ENCODE measurements around the gene ZPBP. TPM values are rescaled to one million over a fixed set of nuclear protein-coding genes. Genes with fewer than 3 reads are reported as not detected.

ZPBP gene
- total RNA-seq, 1 experiment from 2014 or later = not detected

GRCh38 chr7:50073093-50073492 lies 20.0 kb downstream of the ZPBP start:
- ChIA-PET CTCF (no interaction called here), POLR2A (ENCODE audit: low non-redundant PET) (no interaction called here)
- Histone ChIP-seq H3K9me3 (ENCODE audit: low read depth, low read length, poor library complexity, severe bottlenecking) (no peaks in the 10 kb centered on the region), H3K4me1 (ENCODE audit: insufficient read depth, low read length, poor library complexity, severe bottlenecking) (no peaks in the 10 kb centered on the region), H3K36me3 (ENCODE audit: insufficient read depth, low read length, poor library complexity, severe bottlenecking) (no peaks in the 10 kb centered on the region), H3K27me3 (replicated peaks; ENCODE audit: insufficient read depth, low read depth, low read length, poor library complexity) (no peaks in the 10 kb centered on the region), H3K4me3 (ENCODE audit: low read depth, low read length, poor library complexity, severe bottlenecking) (no peak overlapping the region), H3K27ac (ENCODE audit: low read depth, low read length, poor library complexity, severe bottlenecking) (no peak overlapping the region)
- DNase-seq (ENCODE audit: low spot score) = no peak
- intact Hi-C loops (cut with micrococcal nuclease; ENCODE audit: unreplicated experiment) = no loop called here
- no TSS peak for BruUV-seq (replicated peaks)
- TF ChIP-seq, protein P1, sequence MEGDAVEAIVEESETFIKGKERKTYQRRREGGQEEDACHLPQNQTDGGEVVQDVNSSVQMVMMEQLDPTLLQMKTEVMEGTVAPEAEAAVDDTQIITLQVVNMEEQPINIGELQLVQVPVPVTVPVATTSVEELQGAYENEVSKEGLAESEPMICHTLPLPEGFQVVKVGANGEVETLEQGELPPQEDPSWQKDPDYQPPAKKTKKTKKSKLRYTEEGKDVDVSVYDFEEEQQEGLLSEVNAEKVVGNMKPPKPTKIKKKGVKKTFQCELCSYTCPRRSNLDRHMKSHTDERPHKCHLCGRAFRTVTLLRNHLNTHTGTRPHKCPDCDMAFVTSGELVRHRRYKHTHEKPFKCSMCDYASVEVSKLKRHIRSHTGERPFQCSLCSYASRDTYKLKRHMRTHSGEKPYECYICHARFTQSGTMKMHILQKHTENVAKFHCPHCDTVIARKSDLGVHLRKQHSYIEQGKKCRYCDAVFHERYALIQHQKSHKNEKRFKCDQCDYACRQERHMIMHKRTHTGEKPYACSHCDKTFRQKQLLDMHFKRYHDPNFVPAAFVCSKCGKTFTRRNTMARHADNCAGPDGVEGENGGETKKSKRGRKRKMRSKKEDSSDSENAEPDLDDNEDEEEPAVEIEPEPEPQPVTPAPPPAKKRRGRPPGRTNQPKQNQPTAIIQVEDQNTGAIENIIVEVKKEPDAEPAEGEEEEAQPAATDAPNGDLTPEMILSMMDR (conservative IDR thresholded peaks at IDR 0.05; ENCODE audit: low read depth, low read length) = no peak
- TF ChIP-seq EZH2 (IDR thresholded peaks at IDR 0.05; ENCODE audit: borderline replicate concordance, low read depth, low read length, poor library complexity, severe bottlenecking) = no peak

- intact Hi-C loops (cut with micrococcal nuclease; ENCODE audit: unreplicated experiment) = no loop called here
- no TSS peak for BruUV-seq (replicated peaks)
- TF ChIP-seq, protein P1 (conservative IDR thresholded peaks at IDR 0.05; ENCODE audit: low read depth, low read length) = no peak
- no peak for TF ChIP-seq EZH2 (IDR thresholded peaks at IDR 0.05; ENCODE audit: borderline replicate concordance, low read depth, low read length, poor library complexity, severe bottlenecking)
- H3K9me3 ChIP-seq (ENCODE audit: low read depth, low read length, poor library complexity, severe bottlenecking) = peaks cover 3% of the 10 kb centered on the region
- peak overlapping the region; percentile 33 for H3K4me3 ChIP-seq (ENCODE audit: low read depth, low read length, poor library complexity, severe bottlenecking)
- no peaks in the 10 kb centered on the region for H3K4me1 ChIP-seq (ENCODE audit: insufficient read depth, low read length, poor library complexity, severe bottlenecking)
- ChIA-PET CTCF (no interaction called here), POLR2A (ENCODE audit: low non-redundant PET) (no interaction called here)
- H3K27ac ChIP-seq (ENCODE audit: low read depth, low read length, poor library complexity, severe bottlenecking) = no peak overlapping the region
- DNase-seq (ENCODE audit: low spot score) = no peak
- no peaks in the 10 kb centered on the region for H3K36me3 ChIP-seq (ENCODE audit: insufficient read depth, low read length, poor library complexity, severe bottlenecking)
- no peaks in the 10 kb centered on the region for H3K27me3 ChIP-seq (replicated peaks; ENCODE audit: insufficient read depth, low read depth, low read length, poor library complexity)
Observed at GRCh38 chr7:50069613-50070012, 23.4 kb downstream of the ZPBP start.

DNA sequence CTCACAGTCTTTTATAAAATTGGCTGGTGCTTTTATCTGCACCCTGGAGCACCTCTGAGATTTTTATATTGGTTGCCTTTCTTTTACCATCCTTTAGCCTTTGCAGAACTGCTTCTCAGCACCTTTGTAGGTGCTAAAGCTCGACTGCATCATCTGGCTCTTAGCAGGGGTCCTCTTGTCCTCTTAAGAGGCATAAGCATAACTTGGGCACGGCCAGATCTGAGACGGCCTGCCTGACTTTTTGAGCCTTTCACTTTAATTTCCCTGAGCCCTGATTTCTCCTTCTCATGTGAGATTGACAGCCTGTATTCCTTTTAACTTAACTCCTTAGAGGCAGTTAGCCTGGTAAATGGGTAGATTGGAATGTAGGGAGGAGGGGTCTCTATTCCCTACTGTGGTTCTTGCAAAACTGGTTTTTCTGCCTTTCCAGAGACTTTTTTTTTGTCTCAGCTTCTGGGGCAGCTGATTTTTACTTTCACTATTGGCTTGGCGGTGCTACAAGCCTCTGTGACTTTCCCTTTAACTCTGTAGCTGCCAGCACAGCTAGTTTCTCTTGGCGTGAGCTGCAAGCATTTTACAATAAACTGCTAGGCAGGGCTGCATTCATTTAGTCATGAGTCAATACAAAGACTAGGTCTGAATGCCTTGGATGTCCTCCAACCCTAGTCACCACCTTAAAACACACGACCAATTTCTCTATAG lies 24.0 kb downstream of the ZPBP start:
- POLR2A ChIA-PET (ENCODE audit: low non-redundant PET) = no interaction called here
- Histone ChIP-seq H3K4me1 (ENCODE audit: insufficient read depth, low read length, poor library complexity, severe bottlenecking) (no peaks in the 10 kb centered on the region), H3K27me3 (replicated peaks; ENCODE audit: insufficient read depth, low read depth, low read length, poor library complexity) (no peaks in the 10 kb centered on the region), H3K4me3 (ENCODE audit: low read depth, low read length, poor library complexity, severe bottlenecking) (peak overlapping the region; percentile 33), H3K27ac (ENCODE audit: low read depth, low read length, poor library complexity, severe bottlenecking) (no peak overlapping the region), H3K9me3 (ENCODE audit: low read depth, low read length, poor library complexity, severe bottlenecking) (peaks cover 3% of the 10 kb centered on the region), H3K36me3 (ENCODE audit: insufficient read depth, low read length, poor library complexity, severe bottlenecking) (no peaks in the 10 kb centered on the region)
- BruUV-seq (replicated peaks) = no TSS peak
- TF ChIP-seq, protein P1 (conservative IDR thresholded peaks at IDR 0.05; ENCODE audit: low read depth, low read length) = no peak
- no peak for TF ChIP-seq EZH2 (IDR thresholded peaks at IDR 0.05; ENCODE audit: borderline replicate concordance, low read depth, low read length, poor library complexity, severe bottlenecking)
- CTCF ChIA-PET = no interaction called here
- no peak for DNase-seq (ENCODE audit: low spot score)
- intact Hi-C loops (cut with micrococcal nuclease; ENCODE audit: unreplicated experiment) = no loop called here

Measured in A673 (cell line).